Erythroblast (primary cell): ENCODE data around the gene UBAP2.

Experiments used
- GATA1 ChIP-seq: IDR thresholded peaks from 2 replicates; pipeline ENCODE4 v1.6.1; 2011; ENCODE audit warnings: low read depth, mild to moderate bottlenecking, control low read depth, low read length, moderate library complexity
- POLR2A ChIP-seq: IDR thresholded peaks from 2 replicates; pipeline ENCODE4 v1.6.1; 2011; ENCODE audit warnings: mild to moderate bottlenecking, low read length

DNA sequence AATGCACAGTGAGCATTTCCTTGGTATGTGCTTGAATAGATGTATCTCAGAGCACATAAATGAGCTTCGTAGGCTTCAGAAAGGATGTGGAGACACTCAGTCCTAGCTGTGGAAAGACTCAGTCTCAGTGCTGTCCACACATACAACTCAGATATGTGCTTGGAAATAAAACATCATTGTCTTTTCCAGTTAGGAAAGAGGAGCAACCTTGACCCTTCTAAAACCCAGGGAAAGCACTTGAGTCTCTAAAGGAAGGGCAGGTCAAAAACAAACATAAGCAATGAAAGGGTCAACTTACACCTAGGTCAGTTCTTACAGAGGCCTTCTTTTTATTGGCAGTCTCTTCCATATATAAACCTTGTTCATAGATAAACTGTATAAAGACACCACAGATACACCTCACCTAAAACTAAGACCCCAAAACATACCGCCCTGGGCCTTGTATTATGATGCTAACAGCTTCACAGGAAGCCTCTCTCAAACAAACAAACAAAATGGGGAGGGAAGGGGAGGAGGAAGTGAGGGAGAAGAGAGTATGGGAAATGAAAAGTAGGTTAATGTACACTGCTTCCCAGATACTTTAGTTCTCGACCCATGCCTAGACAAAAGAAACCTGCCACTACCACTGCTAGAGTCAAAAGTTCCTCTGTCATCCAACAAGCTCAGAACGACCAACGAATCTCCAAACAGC lies 114.4 kb downstream of the UBAP2 start:
- TF ChIP-seq POLR2A = no peak
- no peak for TF ChIP-seq GATA1
